Midbrain (tissue), 1 donor: Measurements from ENCODE around the gene EFNA1.
A peak's percentile ranks its signal among the peaks of the same experiment; 100 is the strongest.
"Not testable (repeated sequence)": the region's sequence is repeated elsewhere in the genome, so short reads cannot be mapped to it uniquely, and the experiment has no call there.

Experiments
- DNase-seq: peaks from one replicate; lab custom pipeline; 2025; lab: John Stamatoyannopoulos, UW

The EFNA1 gene

GRCh38 chr1:155092131-155092530 is 35.5 kb upstream of the EFNA1 start:
- DNase-seq = no peak

- no peak for DNase-seq
Observed at GRCh38 chr1:155092641-155093040, 35.0 kb upstream of the EFNA1 start.

- DNase-seq = peak; percentile 65
Observed at GRCh38 chr1:155093911-155094621, 33.6 kb upstream of the EFNA1 start.

- no peak for DNase-seq
Observed at GRCh38 chr1:155094622-155094948, 33.1 kb upstream of the EFNA1 start.

GRCh38 chr1:155099331-155099730 is 28.3 kb upstream of the EFNA1 start:
- DNase-seq = no peak

- no peak for DNase-seq
Observed at GRCh38 chr1:155103325-155103724, 24.4 kb upstream of the EFNA1 start.

- no peak for DNase-seq
Observed at GRCh38 chr1:155104605-155105534, 22.8 kb upstream of the EFNA1 start.

- no peak for DNase-seq
Observed at GRCh38 chr1:155105604-155106011, 22.1 kb upstream of the EFNA1 start.

GRCh38 chr1:155106862-155107261 is 20.8 kb upstream of the EFNA1 start:
- DNase-seq = no peak

- no peak for DNase-seq
Observed at GRCh38 chr1:155107309-155108264, 20.1 kb upstream of the EFNA1 start.

GRCh38 chr1:155108296-155108695 is 19.4 kb upstream of the EFNA1 start:
- DNase-seq = no peak

GRCh38 chr1:155110381-155110780 is 17.3 kb upstream of the EFNA1 start:
- no peak for DNase-seq

GRCh38 chr1:155110826-155111225 is 16.9 kb upstream of the EFNA1 start:
- DNase-seq = no peak

GRCh38 chr1:155113450-155113980 is 14.2 kb upstream of the EFNA1 start:
- no peak for DNase-seq

GRCh38 chr1:155116113-155116764 is 11.4 kb upstream of the EFNA1 start:
- no peak for DNase-seq

GRCh38 chr1:155117610-155118009 is 10.1 kb upstream of the EFNA1 start:
- DNase-seq = no peak

GRCh38 chr1:155118090-155118489 is 9.6 kb upstream of the EFNA1 start:
- DNase-seq = not testable (repeated sequence)

- DNase-seq = no peak
Observed at GRCh38 chr1:155120253-155120652, 7.4 kb upstream of the EFNA1 start.

GRCh38 chr1:155121249-155121648 is 6.4 kb upstream of the EFNA1 start:
- DNase-seq = no peak

- DNase-seq = no peak
Observed at GRCh38 chr1:155122308-155122707, 5.4 kb upstream of the EFNA1 start.

GRCh38 chr1:155123801-155124200 is 3.9 kb upstream of the EFNA1 start:
- no peak for DNase-seq
